Measurements from ENCODE around the gene GLP2R.

GLP2R gene
- long read RNA-seq, partial matches to known transcripts, result 0 of 1 reads
- long read RNA-seq, other reads (novel, unspliced or antisense), result 1 of 1 reads

- DNase-seq (ENCODE audit: low read depth in 1 of 2, low spot score in 1 of 2), result no peak
- Histone ChIP-seq H3K27ac (replicated peaks) (no peak within 1 kb of the TSS), H3K27me3 (ENCODE audit: insufficient read depth, poor library complexity, severe bottlenecking) (no peaks in the 10 kb centered on the region), H3K4me3 (replicated peaks; ENCODE audit: insufficient read depth, low read length) (no peak within 1 kb of the TSS)
- no peak for TF ChIP-seq SPI1 (IDR thresholded peaks at IDR 0.05; ENCODE audit: borderline replicate concordance, low read depth)
- no peak for TF ChIP-seq CTCF (IDR thresholded peaks at IDR 0.05; ENCODE audit: insufficient read depth, low read length)
- TF ChIP-seq GABPA (IDR thresholded peaks at IDR 0.05; ENCODE audit: low read depth), result no peak
- no peak for TF ChIP-seq POLR2AphosphoS5 (IDR thresholded peaks at IDR 0.05; ENCODE audit: low read depth)
- TF ChIP-seq REST (IDR thresholded peaks at IDR 0.05; ENCODE audit: insufficient replicate concordance, low read depth), result no peak
These were observed at the start of gene GLP2R for GRCh38 chr17:9825641-9826150. GLP2R (plus strand) TSS chr17:9825924; CDS start chr17:9826064, 140 bp downstream.

- no peak for DNase-seq (ENCODE audit: low read depth in 1 of 2, low spot score in 1 of 2)
- TF ChIP-seq GABPA (IDR thresholded peaks at IDR 0.05; ENCODE audit: low read depth), result no peak
- no peak for TF ChIP-seq REST (IDR thresholded peaks at IDR 0.05; ENCODE audit: insufficient replicate concordance, low read depth)
- no peak for TF ChIP-seq CTCF (IDR thresholded peaks at IDR 0.05; ENCODE audit: insufficient read depth, low read length)
- no peak for TF ChIP-seq SPI1 (IDR thresholded peaks at IDR 0.05; ENCODE audit: borderline replicate concordance, low read depth)
- no peak for TF ChIP-seq POLR2AphosphoS5 (IDR thresholded peaks at IDR 0.05; ENCODE audit: low read depth)
- Histone ChIP-seq H3K27ac (replicated peaks) (no peak overlapping the region), H3K4me3 (replicated peaks; ENCODE audit: insufficient read depth, low read length) (no peak overlapping the region), H3K27me3 (ENCODE audit: insufficient read depth, poor library complexity, severe bottlenecking) (no peaks in the 10 kb centered on the region)
These were observed 48.8 kb upstream of the GLP2R start for GRCh38 chr17:9776911-9777310.

- no peak overlapping the region for H3K27ac ChIP-seq (replicated peaks)
- H3K27me3 ChIP-seq (ENCODE audit: insufficient read depth, poor library complexity, severe bottlenecking), result no peaks in the 10 kb centered on the region
- no peak for TF ChIP-seq REST (IDR thresholded peaks at IDR 0.05; ENCODE audit: insufficient replicate concordance, low read depth)
- H3K4me3 ChIP-seq (replicated peaks; ENCODE audit: insufficient read depth, low read length), result no peak overlapping the region
- DNase-seq (ENCODE audit: low read depth in 1 of 2, low spot score in 1 of 2), result no peak
These were observed 45.2 kb upstream of the GLP2R start for GRCh38 chr17:9780552-9780951.
